SK-N-SH (cell line): ENCODE data around the gene C1RL.

Experiments used
- CTCF ChIP-seq: fragments of 200-600 bp; sonication (generic); IDR thresholded peaks from 2 replicates; pipeline ENCODE4 v1.6.1; 2017; ENCODE audit warnings: antibody characterized with exemption, mild to moderate bottlenecking, moderate library complexity
- EP300 ChIP-seq, 2 experiments: IDR thresholded peaks; 2 replicates each; pipeline versions ENCODE4 v1.4.0 to v1.6.1; 2012; ENCODE audit warnings: borderline replicate concordance in 1 of 2, low read depth in 1 of 2, low read length in 1 of 2
- JUND ChIP-seq: IDR thresholded peaks from 2 replicates; pipeline ENCODE4 v1.4.0; 2012
- RCOR1 ChIP-seq: fragments of 150-350 bp; IDR thresholded peaks from 2 replicates; pipeline ENCODE4 v1.6.1; 2017; ENCODE audit warnings: antibody characterized with exemption, low read length
- YY1 ChIP-seq: IDR thresholded peaks from 2 replicates; pipeline ENCODE4 v1.4.0; 2012; ENCODE audit warnings: low read depth, mild to moderate bottlenecking

GRCh38 chr12:7090222-7090998, 18.6 kb downstream of the C1RL start:
- TF ChIP-seq JUND = no peak
- no peak for TF ChIP-seq CTCF
- TF ChIP-seq RCOR1 = no peak
- no peak for TF ChIP-seq YY1
- TF ChIP-seq EP300 (IDR thresholded peaks at IDR 0.05; ENCODE audit: borderline replicate concordance in 1 of 2, low read depth in 1 of 2, low read length in 1 of 2) = no peak
